ENCODE data around the gene GYPC. TPM values are rescaled to one million over a fixed set of nuclear protein-coding genes. Genes with fewer than 3 reads are reported as not detected.

The GYPC gene
- total and polyA plus RNA-seq, 2 of the 4 experiments (the other 2 are of a cell fraction): 53.4 to 96.3 TPM

DNA sequence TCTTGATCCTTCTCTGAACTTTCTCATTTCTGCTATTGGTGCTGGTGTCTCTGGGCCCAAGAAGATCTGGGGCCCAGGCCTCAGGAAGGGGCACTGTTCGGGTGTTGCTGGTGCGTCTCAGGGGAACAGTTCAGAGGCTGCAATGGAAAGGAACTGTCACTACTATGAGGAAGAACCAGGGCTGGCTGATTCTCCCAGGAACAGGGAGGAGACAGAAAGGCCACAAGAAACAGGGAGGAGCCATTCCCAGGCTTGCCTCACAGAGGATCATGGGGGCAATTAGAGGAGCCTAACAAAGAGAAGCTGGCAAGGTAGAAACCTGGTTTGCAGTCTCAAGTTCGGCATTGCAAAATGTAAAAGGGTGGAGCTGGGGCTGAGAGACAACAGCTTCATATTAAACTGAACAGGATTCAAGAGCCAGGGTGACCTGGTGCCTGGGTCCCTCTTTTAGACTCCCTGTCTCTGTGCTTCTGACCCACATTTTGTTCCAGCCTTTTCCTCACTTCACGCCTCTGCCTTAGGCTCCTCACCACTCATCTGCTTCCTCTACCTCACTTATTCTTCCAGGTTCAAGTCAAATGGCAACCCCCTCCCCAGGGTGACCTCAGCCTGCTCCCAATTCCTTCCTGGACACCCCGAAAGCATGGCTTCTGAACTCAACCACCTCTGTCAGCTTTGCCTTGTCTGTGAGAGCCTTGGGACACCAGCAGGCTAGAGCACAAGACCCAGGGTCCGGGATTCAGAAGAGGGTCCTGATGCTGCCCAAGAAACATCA lies 58.4 kb downstream of the GYPC start:
- H3K18ac ChIP-seq (ENCODE audit: low read depth, low read length): no peak overlapping the region
- no peak overlapping the region for H3K4me2 ChIP-seq (ENCODE audit: low read depth, low read length)
- no peaks in the 10 kb centered on the region for H3K4me1 ChIP-seq (ENCODE audit: control insufficient read depth, insufficient read depth, low read length)
- no peak overlapping the region for H4K5ac ChIP-seq (ENCODE audit: low read depth, low read length)
- H4K8ac ChIP-seq (ENCODE audit: low read depth in 2 of 2, low read length in 2 of 2): no peak overlapping the region
- H3K27me3 ChIP-seq (ENCODE audit: control insufficient read depth, insufficient read depth, low read length): peaks cover 13% of the 10 kb centered on the region
- no peak overlapping the region for H3K23ac ChIP-seq (ENCODE audit: low read depth, low read length)
- no peak overlapping the region for H2BK5ac ChIP-seq (ENCODE audit: low read depth, low read length, poor library complexity, severe bottlenecking)
- H4K91ac ChIP-seq (ENCODE audit: insufficient read depth, low read depth, low read length): no peak overlapping the region
- H3K27ac ChIP-seq (ENCODE audit: insufficient read depth, low read length): no peak overlapping the region
- no peak overlapping the region for H3K9ac ChIP-seq (ENCODE audit: low read depth, low read length)
- intact Hi-C loops (cut with micrococcal nuclease) (no loop called here), dilution Hi-C loops (cut with HindIII; ENCODE audit: low sequenced_read_pairs, unreplicated experiment) (no loop called here), in situ Hi-C loops (cut with MboI; ENCODE audit: low sequenced_read_pairs) (no loop called here)
- H3K56ac ChIP-seq (ENCODE audit: extremely low read depth, insufficient read depth, low read length): no peak overlapping the region
- no peak overlapping the region for H2BK15ac ChIP-seq (ENCODE audit: low read depth, low read length)
- H3K14ac ChIP-seq (replicated peaks; ENCODE audit: low read depth, low read length): no peak overlapping the region
- DNase-seq (no peak), ATAC-seq (ENCODE audit: low read depth) (no peak)
- no peaks in the 10 kb centered on the region for H3K79me1 ChIP-seq (ENCODE audit: low read depth in 1 of 2, low read length in 2 of 2)
- H3K4me3 ChIP-seq (ENCODE audit: insufficient read depth, low read depth, low read length): no peak overlapping the region
- H4K20me1 ChIP-seq (ENCODE audit: insufficient read depth, low read length): no peaks in the 10 kb centered on the region
- WGBS, 2 experiments (ENCODE audit: extremely low coverage in 2 of 2, insufficient read length in 1 of 2): 100% methylated on average over 1 of the region's 6 CpGs; no CpG with 5 or more reads in 1 of the 2 experiments
- no peak overlapping the region for H2BK120ac ChIP-seq (ENCODE audit: low read depth, low read length)
- H3K4ac ChIP-seq (ENCODE audit: low read depth, low read length): no peak overlapping the region
- H2BK20ac ChIP-seq (ENCODE audit: low read depth, low read length): no peak overlapping the region
- H3K36me3 ChIP-seq (ENCODE audit: control insufficient read depth, insufficient read depth, low read length): no peaks in the 10 kb centered on the region
- TF ChIP-seq NFE2L2 (IDR thresholded peaks at IDR 0.05; ENCODE audit: low read depth, low read length): no peak
- TF ChIP-seq, protein P1, sequence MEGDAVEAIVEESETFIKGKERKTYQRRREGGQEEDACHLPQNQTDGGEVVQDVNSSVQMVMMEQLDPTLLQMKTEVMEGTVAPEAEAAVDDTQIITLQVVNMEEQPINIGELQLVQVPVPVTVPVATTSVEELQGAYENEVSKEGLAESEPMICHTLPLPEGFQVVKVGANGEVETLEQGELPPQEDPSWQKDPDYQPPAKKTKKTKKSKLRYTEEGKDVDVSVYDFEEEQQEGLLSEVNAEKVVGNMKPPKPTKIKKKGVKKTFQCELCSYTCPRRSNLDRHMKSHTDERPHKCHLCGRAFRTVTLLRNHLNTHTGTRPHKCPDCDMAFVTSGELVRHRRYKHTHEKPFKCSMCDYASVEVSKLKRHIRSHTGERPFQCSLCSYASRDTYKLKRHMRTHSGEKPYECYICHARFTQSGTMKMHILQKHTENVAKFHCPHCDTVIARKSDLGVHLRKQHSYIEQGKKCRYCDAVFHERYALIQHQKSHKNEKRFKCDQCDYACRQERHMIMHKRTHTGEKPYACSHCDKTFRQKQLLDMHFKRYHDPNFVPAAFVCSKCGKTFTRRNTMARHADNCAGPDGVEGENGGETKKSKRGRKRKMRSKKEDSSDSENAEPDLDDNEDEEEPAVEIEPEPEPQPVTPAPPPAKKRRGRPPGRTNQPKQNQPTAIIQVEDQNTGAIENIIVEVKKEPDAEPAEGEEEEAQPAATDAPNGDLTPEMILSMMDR (conservative IDR thresholded peaks at IDR 0.05; ENCODE audit: low read depth, low read length): no peak
- no peak for TF ChIP-seq CHD1 (IDR thresholded peaks at IDR 0.05; ENCODE audit: low read depth, low read length)
- TF ChIP-seq, protein P2, sequence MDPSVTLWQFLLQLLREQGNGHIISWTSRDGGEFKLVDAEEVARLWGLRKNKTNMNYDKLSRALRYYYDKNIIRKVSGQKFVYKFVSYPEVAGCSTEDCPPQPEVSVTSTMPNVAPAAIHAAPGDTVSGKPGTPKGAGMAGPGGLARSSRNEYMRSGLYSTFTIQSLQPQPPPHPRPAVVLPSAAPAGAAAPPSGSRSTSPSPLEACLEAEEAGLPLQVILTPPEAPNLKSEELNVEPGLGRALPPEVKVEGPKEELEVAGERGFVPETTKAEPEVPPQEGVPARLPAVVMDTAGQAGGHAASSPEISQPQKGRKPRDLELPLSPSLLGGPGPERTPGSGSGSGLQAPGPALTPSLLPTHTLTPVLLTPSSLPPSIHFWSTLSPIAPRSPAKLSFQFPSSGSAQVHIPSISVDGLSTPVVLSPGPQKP (IDR thresholded peaks at IDR 0.05; ENCODE audit: borderline replicate concordance, low read depth, low read length): no peak
- no peak for TF ChIP-seq POLR2A (IDR thresholded peaks at IDR 0.05; ENCODE audit: low read depth, low read length)
- no peak for TF ChIP-seq RAD21 (IDR thresholded peaks at IDR 0.05; ENCODE audit: low read length)
- no peak for TF ChIP-seq RFX5 (IDR thresholded peaks at IDR 0.05; ENCODE audit: low read depth, low read length)
- TF ChIP-seq MAZ (IDR thresholded peaks at IDR 0.05; ENCODE audit: borderline replicate concordance, low read depth, low read length): no peak
- no peak for TF ChIP-seq USF2 (IDR thresholded peaks at IDR 0.05; ENCODE audit: low read depth, low read length)
- TF ChIP-seq CEBPB (IDR thresholded peaks at IDR 0.05; ENCODE audit: low read depth, low read length): no peak
- no peak for TF ChIP-seq FOS (IDR thresholded peaks at IDR 0.05; ENCODE audit: low read depth, low read length)
- no peak for TF ChIP-seq MAFK (IDR thresholded peaks at IDR 0.05; ENCODE audit: low read depth, low read length)
- TF ChIP-seq BHLHE40 (IDR thresholded peaks at IDR 0.05; ENCODE audit: low read depth, low read length): no peak
- no peak for TF ChIP-seq RCOR1 (IDR thresholded peaks at IDR 0.05; ENCODE audit: insufficient replicate concordance, low read length)
- no peak for TF ChIP-seq MXI1 (IDR thresholded peaks at IDR 0.05; ENCODE audit: borderline replicate concordance, low read depth, low read length)
- no peak for TF ChIP-seq SMC3 (IDR thresholded peaks at IDR 0.05; ENCODE audit: low read depth, low read length)
- ChIA-PET POLR2A (ENCODE audit: unreplicated experiment) (no interaction called here), CTCF (no interaction called here)
- H2AK5ac ChIP-seq (ENCODE audit: low read depth, low read length): no peak overlapping the region
- no peak overlapping the region for H2AFZ ChIP-seq (replicated peaks; ENCODE audit: low read length, poor library complexity)
- H2AK9ac ChIP-seq (replicated peaks; ENCODE audit: low read depth, low read length, poor library complexity): no peak overlapping the region
- H3K9me1 ChIP-seq (ENCODE audit: insufficient read depth, low read length): no peaks in the 10 kb centered on the region
- no peaks in the 10 kb centered on the region for H3K9me3 ChIP-seq (ENCODE audit: control insufficient read depth, insufficient read depth, low read length)
- no TSS peak for BruUV-seq (replicated peaks)
